Right lobe of liver (tissue), 6 donors: Measurements from ENCODE around the gene SUPT5H. TPM values are rescaled to one million over a fixed set of nuclear protein-coding genes. Genes with fewer than 3 reads are reported as not detected.

Experiments used
- ATAC-seq, 4 donors: fragments of 200-7000 bp; cut with Tn5 transposase; one replicate each; pipeline ENCODE4 v1.9.1; 2020; ENCODE audit warnings: mild to moderate bottlenecking in 4 of 4, moderate library complexity in 4 of 4
- DNase-seq, 3 donors: peaks; one replicate each; pipeline ENCODE4 v3.0.0-alpha.2; 2020
- H3K27ac ChIP-seq, 3 donors: fragments of 200-600 bp; one replicate each; pipeline ENCODE4 v1.8.0; 2022
- H3K27me3 ChIP-seq, 2 donors: fragments of 200-600 bp; one replicate each; pipeline ENCODE4 v1.8.0; 2022
- H3K36me3 ChIP-seq, 4 donors: fragments of 200-600 bp; sonication (generic) in 1 of 4; one replicate each; pipeline versions ENCODE4 v1.5.1 to v1.8.0; 2017 to 2022; ENCODE audit warnings: control low read depth in 1 of 4
- H3K4me1 ChIP-seq, 4 donors: fragments of 200-600 bp; sonication (generic) in 1 of 4; one replicate each; pipeline versions ENCODE4 v1.5.1 to v1.8.0; 2017 to 2022; ENCODE audit warnings: control low read depth in 1 of 4
- H3K4me3 ChIP-seq, 3 donors: fragments of 200-600 bp; one replicate each; pipeline ENCODE4 v1.8.0; 2022
- H3K9me3 ChIP-seq, 4 donors: fragments of 200-600 bp; sonication (generic) in 1 of 4; one replicate each; pipeline versions ENCODE4 v1.5.1 to v1.8.0; 2017 to 2022; ENCODE audit warnings: control low read depth in 1 of 4
- CTCF ChIP-seq, 4 donors: fragments of 200-600 bp in 3 of 4; fragments of 450-650 bp in 1 of 4; IDR thresholded peaks; one replicate each; pipeline versions ENCODE4 v1.5.1 to v1.8.0; 2016 to 2022; ENCODE audit warnings: antibody characterized with exemption in 4 of 4, mild to moderate bottlenecking in 2 of 4
- POLR2A ChIP-seq: fragments of 450-650 bp; IDR thresholded peaks from one replicate; pipeline ENCODE4 v1.6.1; 2017; ENCODE audit warnings: antibody characterized with exemption, mild to moderate bottlenecking
- WGBS: methylation state at CpG from one replicate; pipeline ENCODE4 v1.1.6; 2018; ENCODE audit warnings: low coverage, low lambda C conversion rate; ENCODE audit not compliant: insufficient coverage; ENCODE audit errors: missing lambda C conversion rate; 5-methylcytosine and 5-hydroxymethylcytosine counted together
- intact Hi-C, 2 donors: fragments of 100-400 bp; cut with DNase I; formaldehyde crosslinking; loops; one replicate each; pipeline versions ENCODE4 v1.11.2 to v1.14.1; 2022
- total RNA-seq, 6 experiments: library from RNA; depleted of rRNA in 2 of 6; stranded (reverse); fragments of >200 nt in 2 of 6; fragmentation: NEBNext Ultra II Directional in 3 of 6; extraction: Animal tissue kit (Norgen Biotek cat#: 25700) in 3 of 6; gene quantifications; one replicate each; pipeline versions ENCODE4 v1.1.0 to v1.2.4, GENCODE V29; 2016 to 2023
- donor health status: DM: no; HTN: yes; CAD: no.
- donor health status: DM: no; HTN: no; CAD: no.
- donor health status: DM: no; HTN: no; CAD: no.
- donor health status: DM: no; HTN: yes; CAD: no.
- donor health status: DM: no; HTN: yes; CAD: no.

Gene SUPT5H
- total RNA-seq, 6 experiments from 2014 or later = 42.3 to 60.8 (median 54.7) TPM

- no peak for DNase-seq
- no peak for ATAC-seq
- no peaks in the 10 kb centered on the region for H3K36me3 ChIP-seq
- no peaks in the 10 kb centered on the region for H3K27me3 ChIP-seq
- H3K4me1 ChIP-seq = no peaks in the 10 kb centered on the region
- TF ChIP-seq CTCF (IDR thresholded peaks at IDR 0.05) (no peak), POLR2A (no peak)
- no peak overlapping the region for H3K4me3 ChIP-seq
- 32% methylated on average over 21 of the region's 24 CpGs for WGBS
- intact Hi-C loops = no loop called here
- H3K27ac ChIP-seq = no peak overlapping the region
- no peaks in the 10 kb centered on the region for H3K9me3 ChIP-seq
Observed at GRCh38 chr19:39507715-39508364, 62.5 kb downstream of the SUPT5H start.

GRCh38 chr19:39508629-39509028 is 63.2 kb downstream of the SUPT5H start:
- no peak for ATAC-seq
- intact Hi-C loops = no loop called here

DNA sequence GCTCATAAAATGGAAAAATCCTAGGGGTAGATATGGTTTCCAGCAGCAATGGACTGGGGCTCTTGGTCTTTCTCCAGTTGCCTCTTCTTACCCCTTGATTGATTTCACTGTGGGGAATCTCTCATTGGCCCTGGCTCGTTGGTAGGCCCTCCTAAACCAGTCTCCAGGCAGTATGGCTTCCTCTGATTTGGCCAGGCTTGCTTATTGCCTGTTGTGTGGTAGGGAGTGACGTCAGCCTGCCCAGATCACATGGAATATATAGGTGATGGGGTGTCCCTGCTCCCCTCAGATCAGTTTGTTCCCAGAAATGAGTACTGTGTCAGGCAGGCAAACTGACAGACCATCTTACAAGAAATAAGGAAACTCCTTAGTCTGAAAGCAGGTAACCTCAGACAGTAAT is 63.9 kb downstream of the SUPT5H start:
- ATAC-seq = no peak
- H3K36me3 ChIP-seq = no peaks in the 10 kb centered on the region
- H3K9me3 ChIP-seq = no peaks in the 10 kb centered on the region
- H3K27me3 ChIP-seq = no peaks in the 10 kb centered on the region
- no peak overlapping the region for H3K27ac ChIP-seq
- no peak for DNase-seq
- WGBS = 33% methylated on average over 1 of the region's 2 CpGs
- H3K4me3 ChIP-seq = no peak overlapping the region
- TF ChIP-seq POLR2A (no peak), CTCF (IDR thresholded peaks at IDR 0.05) (no peak)
- intact Hi-C loops = no loop called here
- H3K4me1 ChIP-seq = no peaks in the 10 kb centered on the region

More at GRCh38 chr19:39508629-39509028, 63.2 kb downstream of the SUPT5H start:
- Histone ChIP-seq H3K27ac (no peak overlapping the region), H3K36me3 (no peaks in the 10 kb centered on the region), H3K4me3 (no peak overlapping the region), H3K4me1 (no peaks in the 10 kb centered on the region), H3K27me3 (no peaks in the 10 kb centered on the region), H3K9me3 (no peaks in the 10 kb centered on the region)
- WGBS = 71% methylated on average over 7 of the region's 9 CpGs
- no peak for TF ChIP-seq POLR2A
- no peak for TF ChIP-seq CTCF (IDR thresholded peaks at IDR 0.05)
- no peak for DNase-seq

- H3K9me3 ChIP-seq = no peaks in the 10 kb centered on the region
- H3K27me3 ChIP-seq = no peaks in the 10 kb centered on the region
- intact Hi-C loops = no loop called here
- TF ChIP-seq POLR2A (no peak), CTCF (IDR thresholded peaks at IDR 0.05) (no peak)
- no peak for ATAC-seq
- H3K4me1 ChIP-seq = peaks cover 0 to 8% (median 3%) of the 10 kb centered on the region in 4 donors
- H3K27ac ChIP-seq = no peak overlapping the region
- WGBS = 39% methylated on average over 2 of the region's 2 CpGs
- H3K4me3 ChIP-seq = no peak overlapping the region
- H3K36me3 ChIP-seq = no peaks in the 10 kb centered on the region
- no peak for DNase-seq
Observed at GRCh38 chr19:39512988-39513387, 67.6 kb downstream of the SUPT5H start.
